ENCODE measurements around the gene KISS1R. TPM values are rescaled to one million over a fixed set of nuclear protein-coding genes. Genes with fewer than 3 reads are reported as not detected.
"Not testable (repeated sequence)": the region's sequence is repeated elsewhere in the genome, so short reads cannot be mapped to it uniquely, and the experiment has no call there.

The KISS1R gene
- total and polyA plus RNA-seq, 9 donors, result 0.28 to 0.90 TPM; not detected in 7

GRCh38 chr19:876780-877314, 40.3 kb upstream of the KISS1R start:
- WGBS, 3 donors, result 89 to 92% (median 89%) methylated on average over 24 to 29 of the region's 29 CpGs
- H3K27ac ChIP-seq, result no peak overlapping the region
- H3K4me1 ChIP-seq (ENCODE audit: insufficient read depth), result peaks cover 8% of the 10 kb centered on the region
- no peak for TF ChIP-seq EP300 (IDR thresholded peaks at IDR 0.05)
- TF ChIP-seq POLR2A (IDR thresholded peaks at IDR 0.05), result no peak
- TF ChIP-seq, protein P1, sequence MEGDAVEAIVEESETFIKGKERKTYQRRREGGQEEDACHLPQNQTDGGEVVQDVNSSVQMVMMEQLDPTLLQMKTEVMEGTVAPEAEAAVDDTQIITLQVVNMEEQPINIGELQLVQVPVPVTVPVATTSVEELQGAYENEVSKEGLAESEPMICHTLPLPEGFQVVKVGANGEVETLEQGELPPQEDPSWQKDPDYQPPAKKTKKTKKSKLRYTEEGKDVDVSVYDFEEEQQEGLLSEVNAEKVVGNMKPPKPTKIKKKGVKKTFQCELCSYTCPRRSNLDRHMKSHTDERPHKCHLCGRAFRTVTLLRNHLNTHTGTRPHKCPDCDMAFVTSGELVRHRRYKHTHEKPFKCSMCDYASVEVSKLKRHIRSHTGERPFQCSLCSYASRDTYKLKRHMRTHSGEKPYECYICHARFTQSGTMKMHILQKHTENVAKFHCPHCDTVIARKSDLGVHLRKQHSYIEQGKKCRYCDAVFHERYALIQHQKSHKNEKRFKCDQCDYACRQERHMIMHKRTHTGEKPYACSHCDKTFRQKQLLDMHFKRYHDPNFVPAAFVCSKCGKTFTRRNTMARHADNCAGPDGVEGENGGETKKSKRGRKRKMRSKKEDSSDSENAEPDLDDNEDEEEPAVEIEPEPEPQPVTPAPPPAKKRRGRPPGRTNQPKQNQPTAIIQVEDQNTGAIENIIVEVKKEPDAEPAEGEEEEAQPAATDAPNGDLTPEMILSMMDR (IDR thresholded peaks at IDR 0.05), result no peak
- H3K9me3 ChIP-seq, result no peaks in the 10 kb centered on the region
- DNase-seq, result no peak
- H3K27me3 ChIP-seq, result no peaks in the 10 kb centered on the region
- no peaks in the 10 kb centered on the region for H3K36me3 ChIP-seq
- intact Hi-C loops (cut with DNase I), result no loop called here
- H3K4me3 ChIP-seq, result no peak overlapping the region

GRCh38 chr19:877992-878660, 39.0 kb upstream of the KISS1R start:
- intact Hi-C loops (cut with DNase I); DNase-seq; H3K27ac ChIP-seq; H3K27me3 ChIP-seq; H3K4me3 ChIP-seq; H3K36me3 ChIP-seq; H3K9me3 ChIP-seq; H3K4me1 ChIP-seq (ENCODE audit: insufficient read depth): not testable (repeated sequence)
- 83 to 88% (median 86%) methylated on average over 8 to 23 of the region's 23 CpGs for WGBS, 3 donors

DNA sequence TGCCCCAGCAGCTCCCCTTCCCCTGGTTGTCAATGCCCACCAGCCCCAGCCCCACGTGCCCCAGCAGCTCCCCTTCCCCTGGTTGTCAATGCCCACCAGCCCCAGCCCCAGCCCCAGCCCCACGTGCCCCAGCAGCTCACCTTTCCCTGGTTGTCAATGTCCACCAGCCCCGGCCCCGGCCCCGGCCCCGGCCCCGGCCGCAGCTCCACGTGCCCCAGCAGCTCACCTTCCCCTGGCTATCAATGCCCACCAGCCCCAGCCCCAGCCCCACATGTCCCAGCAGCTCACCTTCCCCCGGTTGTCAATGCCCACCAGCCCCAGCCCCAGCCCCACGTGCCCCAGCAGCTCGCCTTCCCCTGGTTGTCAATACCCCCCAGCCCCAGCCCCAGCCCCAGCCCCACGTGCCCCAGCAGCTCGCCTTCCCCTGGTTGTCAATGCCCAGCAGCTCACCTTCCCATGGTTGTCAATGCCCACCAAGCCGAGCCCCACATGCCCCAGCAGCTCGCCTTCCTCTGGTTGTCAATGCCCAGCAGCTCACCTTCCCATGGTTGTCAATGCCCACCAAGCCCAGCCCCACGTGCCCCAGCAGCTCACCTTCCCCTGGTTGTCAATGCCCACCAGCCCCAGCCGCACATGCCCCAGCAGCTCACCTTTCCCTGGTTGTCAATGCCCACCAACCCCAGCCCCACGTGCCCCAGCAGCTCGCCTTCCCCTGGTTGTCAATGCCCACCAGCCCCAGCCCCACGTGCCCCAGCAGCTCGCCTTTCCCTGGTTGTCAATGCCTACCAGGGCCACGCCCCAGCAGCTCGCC, 38.2 kb upstream of the KISS1R start:
- H3K27ac ChIP-seq; H3K9me3 ChIP-seq; H3K27me3 ChIP-seq; H3K4me1 ChIP-seq (ENCODE audit: insufficient read depth); H3K4me3 ChIP-seq; DNase-seq; H3K36me3 ChIP-seq; intact Hi-C loops (cut with DNase I): not testable (repeated sequence)
- WGBS, 3 donors, result 78 to 86% (median 79%) methylated on average over 16 to 24 of the region's 24 CpGs

DNA sequence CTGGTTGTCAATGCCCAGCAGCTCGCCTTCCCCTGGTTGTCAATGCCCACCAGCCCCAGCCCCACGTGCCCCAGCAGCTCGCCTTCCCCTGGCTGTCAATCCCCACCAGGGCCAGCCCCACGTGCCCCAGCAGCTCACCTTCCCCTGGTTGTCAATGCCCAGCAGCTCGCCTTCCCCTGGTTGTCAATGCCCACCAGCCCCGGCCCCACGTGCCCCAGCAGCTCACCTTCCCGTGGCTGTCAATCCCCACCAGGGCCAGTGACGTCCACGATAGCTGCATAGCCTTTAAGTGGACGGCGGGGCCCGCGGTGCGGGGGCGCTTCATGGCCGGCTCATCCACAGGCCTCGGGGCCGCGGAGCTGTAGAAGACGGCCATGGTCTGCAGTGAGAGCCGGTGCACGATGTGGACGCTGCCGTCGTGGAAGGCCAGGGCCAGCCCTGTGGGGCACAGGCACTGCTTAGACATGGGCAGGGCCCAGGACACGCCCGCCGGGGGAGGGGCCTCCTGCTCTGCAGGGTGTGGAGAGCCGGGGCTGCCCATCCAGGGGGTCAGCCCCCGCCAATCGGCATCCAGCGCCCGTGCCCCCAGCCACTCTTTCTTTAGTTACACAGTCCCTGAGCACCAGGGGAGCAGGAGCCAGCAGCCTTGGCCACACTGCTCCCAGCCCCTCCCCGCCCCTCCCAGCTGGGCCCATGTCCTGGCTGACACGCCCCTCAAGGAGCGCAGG, 37.3 kb upstream of the KISS1R start:
- Histone ChIP-seq H3K36me3 (no peaks in the 10 kb centered on the region), H3K27me3 (no peaks in the 10 kb centered on the region), H3K4me1 (ENCODE audit: insufficient read depth) (no peaks in the 10 kb centered on the region), H3K27ac (no peak overlapping the region), H3K4me3 (no peak overlapping the region), H3K9me3 (no peaks in the 10 kb centered on the region)
- 84 to 88% (median 86%) methylated on average over 34 to 37 of the region's 37 CpGs for WGBS, 3 donors
- intact Hi-C loops (cut with DNase I), result no loop called here
- DNase-seq, result no peak
- no peak for TF ChIP-seq POLR2A (IDR thresholded peaks at IDR 0.05)
- TF ChIP-seq EP300 (IDR thresholded peaks at IDR 0.05), result no peak
- TF ChIP-seq, protein P1 (IDR thresholded peaks at IDR 0.05), result no peak

DNA sequence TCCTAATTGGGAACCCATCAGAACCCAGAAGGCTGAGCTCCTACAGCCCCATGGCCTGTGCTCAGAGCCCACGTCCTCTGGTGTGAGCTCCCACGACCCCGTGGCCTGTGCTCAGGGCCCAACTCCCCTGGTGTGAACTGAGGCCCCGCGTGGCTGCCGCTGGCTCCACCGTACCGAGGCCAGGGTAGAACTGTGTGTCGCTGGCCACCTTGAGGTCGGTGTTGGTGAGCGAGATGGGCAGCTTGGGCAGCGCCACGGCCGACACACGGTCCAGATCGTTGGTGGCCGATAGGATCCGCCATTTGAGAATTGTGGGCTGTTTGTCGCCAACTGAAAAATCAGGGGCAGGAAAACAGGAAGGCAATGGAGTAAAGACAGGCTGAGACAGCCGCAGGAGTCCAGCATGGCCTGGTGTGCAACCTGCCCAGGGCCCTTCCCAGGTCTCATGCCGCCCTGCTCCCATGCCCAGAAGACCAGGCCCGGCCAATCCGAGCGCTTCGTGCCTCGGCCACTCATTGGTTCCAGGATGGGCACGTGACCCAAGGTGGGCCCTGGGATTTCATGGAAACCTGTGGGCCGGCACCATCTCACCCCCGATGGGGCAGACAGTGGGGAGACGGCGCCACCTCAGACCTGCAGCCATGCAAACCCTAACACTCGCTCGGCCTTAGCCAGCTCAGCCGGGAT, 35.6 kb upstream of the KISS1R start:
- WGBS, 3 donors, result 93 to 96% (median 95%) methylated on average over 34 of the region's 34 CpGs
- intact Hi-C loops (cut with DNase I), result no loop called here
- DNase-seq, result no peak
- no peaks in the 10 kb centered on the region for H3K27me3 ChIP-seq
- TF ChIP-seq POLR2A (IDR thresholded peaks at IDR 0.05), result no peak
- TF ChIP-seq, protein P1 (IDR thresholded peaks at IDR 0.05), result no peak
- no peak for TF ChIP-seq EP300 (IDR thresholded peaks at IDR 0.05)
- H3K4me3 ChIP-seq, result no peak overlapping the region
- no peaks in the 10 kb centered on the region for H3K4me1 ChIP-seq (ENCODE audit: insufficient read depth)
- H3K9me3 ChIP-seq, result no peaks in the 10 kb centered on the region
- no peak overlapping the region for H3K27ac ChIP-seq
- H3K36me3 ChIP-seq, result no peaks in the 10 kb centered on the region
